HepG2 (cell line): Measurements from ENCODE around the gene MOK. TPM values are rescaled to one million over a fixed set of nuclear protein-coding genes. Genes with fewer than 3 reads are reported as not detected.

Source experiments
- CAMTA2 ChIP-seq: sonication (generic); formaldehyde crosslinking; IDR thresholded peaks from 2 replicates; pipeline ENCODE4 v1.4.0; 2020; ENCODE audit warnings: mild to moderate bottlenecking, missing genetic modification reagents, borderline replicate concordance
- CSRNP2 ChIP-seq: sonication (generic); formaldehyde crosslinking; conservative IDR thresholded peaks from 2 replicates; pipeline ENCODE4 v1.8.0; 2022; ENCODE audit warnings: low read depth, missing genetic modification reagents
- FOXP1 ChIP-seq, 2 experiments: fragments of 450-650 bp in 1 of 2; IDR thresholded peaks; 2 replicates each; pipeline ENCODE4 v1.6.1; 2017 to 2018; ENCODE audit warnings: antibody characterized with exemption in 1 of 2
- FOXP4 ChIP-seq: sonication (generic); formaldehyde crosslinking; IDR thresholded peaks from 2 replicates; pipeline ENCODE4 v1.4.0; 2020; ENCODE audit warnings: missing genetic modification reagents
- HMGA1 ChIP-seq: sonication (generic); formaldehyde crosslinking; conservative IDR thresholded peaks from 2 replicates; pipeline ENCODE4 v1.4.0; 2020; ENCODE audit warnings: missing genetic modification reagents
- MAFF ChIP-seq: IDR thresholded peaks from 2 replicates; pipeline ENCODE4 v1.6.1; 2011; ENCODE audit warnings: low read depth, low read length, improper control_type of control experiment
- MAFK ChIP-seq, 2 experiments: IDR thresholded peaks in 1 of 2; conservative IDR thresholded peaks in 1 of 2; 2 replicates each; pipeline ENCODE4 v1.6.1; 2011; ENCODE audit warnings: improper control_type of control experiment in 2 of 2, low read length in 2 of 2
- MED1 ChIP-seq: sonication (generic); formaldehyde crosslinking; IDR thresholded peaks from 2 replicates; pipeline ENCODE4 v1.4.0; 2020; ENCODE audit warnings: missing genetic modification reagents
- NPAS2 ChIP-seq: sonication (generic); formaldehyde crosslinking; IDR thresholded peaks from 2 replicates; pipeline ENCODE4 v1.8.0; 2022; ENCODE audit warnings: mild to moderate bottlenecking, missing genetic modification reagents, borderline replicate concordance
- STAT5B ChIP-seq: sonication (generic); formaldehyde crosslinking; IDR thresholded peaks from 2 replicates; pipeline ENCODE4 v1.4.0; 2020; ENCODE audit warnings: missing genetic modification reagents
- ZNF496 ChIP-seq: sonication (generic); formaldehyde crosslinking; IDR thresholded peaks from 2 replicates; pipeline ENCODE4 v1.8.1; 2023; ENCODE audit warnings: mild to moderate bottlenecking, moderate library complexity, missing genetic modification reagents; ENCODE audit not compliant: insufficient replicate concordance
- ZNF597 ChIP-seq: sonication (generic); formaldehyde crosslinking; IDR thresholded peaks from 2 replicates; pipeline ENCODE4 v1.5.0; 2020; ENCODE audit warnings: missing genetic modification reagents
- ZNF678 ChIP-seq: sonication (generic); formaldehyde crosslinking; IDR thresholded peaks from 2 replicates; pipeline ENCODE4 v1.4.0; 2020; ENCODE audit warnings: mild to moderate bottlenecking, missing genetic modification reagents
- ZNF781 ChIP-seq: sonication (generic); formaldehyde crosslinking; IDR thresholded peaks from 2 replicates; pipeline ENCODE4 v1.5.1; 2020; ENCODE audit warnings: borderline replicate concordance, mild to moderate bottlenecking, missing genetic modification reagents; ENCODE audit errors: not compliant biosample characterization
- ZNF816 ChIP-seq: sonication (generic); formaldehyde crosslinking; IDR thresholded peaks from 2 replicates; pipeline ENCODE4 v1.8.0; 2022; ENCODE audit warnings: missing genetic modification reagents, mild to moderate bottlenecking, borderline replicate concordance
- polyA plus RNA-seq, 8 experiments: library from polyadenylated mRNA; depleted of rRNA in 3 of 8; stranded (reverse) in 7 of 8; unstranded in 1 of 8; fragments of >200 nt; fragmentation: Illumina TruSeq in 4 of 8; extraction: Trizol in 4 of 8; gene quantifications; 2 replicates each; pipeline versions ENCODE4 v1.2.1 to v1.2.3, GENCODE V29; 2011 to 2016; ENCODE audit warnings: low read depth in 4 of 8, missing spikeins in 1 of 8, mixed read lengths in 1 of 8; ENCODE audit not compliant: insufficient read depth in 1 of 8
- total RNA-seq, 5 experiments: library from RNA; depleted of rRNA; stranded (reverse); fragments of >200 nt; fragmentation: Illumina TruSeq; extraction: Trizol; gene quantifications; 2 replicates each; pipeline ENCODE4 v1.2.3, GENCODE V29; 2016; ENCODE audit warnings: low read depth in 1 of 5

The MOK gene
- total and polyA plus RNA-seq, 2 of the 13 experiments (the other 11 are each of a cell fraction or from before 2014, with no cell fraction given): 15.3 to 16.9 TPM

- TF ChIP-seq HMGA1 (CRISPR knock-in tag): no peak
- TF ChIP-seq CAMTA2 (CRISPR knock-in tag): no peak
- TF ChIP-seq FOXP1 (IDR thresholded peaks at IDR 0.05): no peak
- no peak for TF ChIP-seq FOXP1 (CRISPR knock-in tag; IDR thresholded peaks at IDR 0.05)
- TF ChIP-seq CSRNP2 (CRISPR knock-in tag): no peak
- TF ChIP-seq MED1 (CRISPR knock-in tag): no peak
- TF ChIP-seq ZNF816 (CRISPR knock-in tag): no peak
- no peak for TF ChIP-seq NPAS2 (CRISPR knock-in tag)
- TF ChIP-seq MAFK (conservative IDR thresholded peaks at IDR 0.05 in 1 of 2, IDR thresholded peaks at IDR 0.05 in 1 of 2; ENCODE audit: low read length in 2 of 2): no peak
- TF ChIP-seq FOXP4 (CRISPR knock-in tag): no peak
- TF ChIP-seq MAFF: no peak
- no peak for TF ChIP-seq STAT5B
- TF ChIP-seq ZNF496 (CRISPR knock-in tag): no peak
- TF ChIP-seq ZNF678 (CRISPR knock-in tag): peak; percentile 55; the same call in 1 of the 2 replicates
- TF ChIP-seq ZNF781 (CRISPR knock-in tag): no peak
- no peak for TF ChIP-seq ZNF597 (CRISPR knock-in tag)
Measured at GRCh38 chr14:102320033-102320660, 15.2 kb upstream of the MOK start (continued).
